K562 (cell line): ENCODE results near the gene PLXNA3. TPM values are rescaled to one million over a fixed set of nuclear protein-coding genes. Genes with fewer than 3 reads are reported as not detected.

Source experiments
- ATAC-seq: fragments of 200-7000 bp; cut with Tn5 transposase; 3 replicates; pipeline ENCODE4 v1.9.1; 2020; ENCODE audit warnings: moderate library complexity
- BruUV-seq: library from RNA; stranded (reverse); fragments of 400-500 nt; replicated peaks from 2 replicates; lab custom pipeline; 2021; lab: Mats Ljungman, UMichigan
- CTCF ChIA-PET: fragments of 300-600 bp; formaldehyde crosslinking; extraction: SDS; loops from one replicate; lab custom pipeline; 2021; ENCODE audit warnings: low intra/inter-chr PET ratio; lab: Yijun Ruan, JAX
- POLR2A ChIA-PET: fragments of 300-600, 350-650 bp; sonication (Branson Sonifier 250); formaldehyde crosslinking; extraction: SDS; loops from one replicate; lab custom pipeline; 2021; ENCODE audit warnings: antibody characterized with exemption, inconsistent platforms; lab: Yijun Ruan, JAX
- DNase-seq, 4 experiments: peaks; one replicate each; pipeline versions ENCODE4 v3.0.0 to v3.0.0-alpha.2; 2011 to 2018; ENCODE audit warnings: low spot score in 3 of 4, mixed read lengths in 3 of 4; ENCODE audit errors: extremely low read depth in 1 of 4
- FAIRE-seq: peaks from 2 replicates; lab custom pipeline; 2011; peaks lifted over from hg19 to GRCh38; lab: Jason Lieb, UNC
- H2AFZ ChIP-seq: 2 replicates; pipeline ENCODE4 v1.6.0; 2011; ENCODE audit warnings: low read depth, low read length, control low read depth, inconsistent platforms
- H3K27ac ChIP-seq: fragments of 200-600 bp; 3 replicates; pipeline ENCODE4 v1.8.0; 2011; ENCODE audit warnings: low read depth, mild to moderate bottlenecking, control low read depth, inconsistent platforms, low read length, moderate library complexity, mixed read lengths; ENCODE audit errors: extremely low read depth
- H3K27me3 ChIP-seq, 2 experiments: fragments of 300-600 bp in 1 of 2; 2 replicates in 1 of 2; 3 replicates in 1 of 2; pipeline versions ENCODE4 v1.6.0 to v1.8.0; 2011; ENCODE audit warnings: inconsistent platforms in 2 of 2, low read length in 2 of 2, mild to moderate bottlenecking in 1 of 2, mixed read lengths in 1 of 2, moderate library complexity in 1 of 2; ENCODE audit not compliant: control insufficient read depth in 2 of 2, insufficient read depth in 2 of 2
- H3K36me3 ChIP-seq: fragments of 300-600 bp; 3 replicates; pipeline ENCODE4 v1.8.0; 2011; ENCODE audit warnings: mild to moderate bottlenecking, low read length, inconsistent platforms; ENCODE audit not compliant: control insufficient read depth, insufficient read depth
- H3K4me1 ChIP-seq, 2 experiments: fragments of 200-600 bp in 1 of 2; replicated peaks in 1 of 2; 2 replicates in 1 of 2; 3 replicates in 1 of 2; pipeline versions ENCODE4 v1.5.1 to v1.8.0; 2011; ENCODE audit warnings: inconsistent platforms in 2 of 2, low read length in 2 of 2, mild to moderate bottlenecking in 1 of 2, mixed read lengths in 1 of 2, moderate library complexity in 1 of 2; ENCODE audit not compliant: control insufficient read depth in 2 of 2, insufficient read depth in 2 of 2
- H3K4me2 ChIP-seq: 2 replicates; pipeline ENCODE4 v1.6.1; 2011; ENCODE audit warnings: low read length, control low read depth, inconsistent platforms, mixed read lengths; ENCODE audit not compliant: insufficient read depth
- H3K4me3 ChIP-seq: fragments of 200-600 bp; sonication (generic), shearing (Covaris generic); 2 replicates; pipeline ENCODE4 v1.5.1; 2016; ENCODE audit warnings: control low read depth, inconsistent platforms
- H3K79me2 ChIP-seq: fragments of 200-600 bp; 3 replicates; pipeline ENCODE4 v1.8.0; 2011; ENCODE audit warnings: low read length, inconsistent platforms; ENCODE audit not compliant: control insufficient read depth, insufficient read depth
- H3K9ac ChIP-seq, 2 experiments: 2 replicates each; pipeline versions ENCODE4 v1.6.0 to v1.6.1; 2011; ENCODE audit warnings: low read depth in 2 of 2, low read length in 2 of 2, control low read depth in 1 of 2, inconsistent platforms in 1 of 2, mild to moderate bottlenecking in 1 of 2, mixed read lengths in 1 of 2; ENCODE audit not compliant: insufficient read depth in 1 of 2
- H3K9me1 ChIP-seq: one replicate; pipeline ENCODE4 v1.6.0; 2011; ENCODE audit warnings: inconsistent platforms, mild to moderate bottlenecking, low read length, moderate library complexity; ENCODE audit not compliant: control insufficient read depth, insufficient read depth
- H3K9me3 ChIP-seq: replicated peaks from 2 replicates; pipeline ENCODE4 v1.5.1; 2011; ENCODE audit warnings: low read depth, low read length, inconsistent platforms; ENCODE audit not compliant: control insufficient read depth, insufficient read depth
- H4K20me1 ChIP-seq: replicated peaks from 2 replicates; pipeline ENCODE4 v1.6.1; 2011; ENCODE audit warnings: low read length, inconsistent platforms, mixed read lengths; ENCODE audit not compliant: control insufficient read depth, insufficient read depth
- ATF7 ChIP-seq: fragments of 450-650 bp; IDR thresholded peaks from 2 replicates; pipeline ENCODE4 v1.7.1; 2014; ENCODE audit warnings: mild to moderate bottlenecking, moderate library complexity
- BDP1 ChIP-seq: IDR thresholded peaks from 3 replicates; pipeline ENCODE4 v1.6.1; 2011; ENCODE audit not compliant: insufficient read length, insufficient read depth
- KAT8 ChIP-seq: fragments of 450-650 bp; IDR thresholded peaks from 2 replicates; pipeline ENCODE4 v1.6.1; 2016; ENCODE audit warnings: low read depth, mild to moderate bottlenecking
- POLR2B ChIP-seq: fragments of 450-650 bp; IDR thresholded peaks from 2 replicates; pipeline ENCODE4 v1.6.1; 2018; ENCODE audit warnings: low read depth; ENCODE audit not compliant: partially characterized antibody
- SIN3A ChIP-seq, 2 experiments: fragments of 150-350 bp in 1 of 2; IDR thresholded peaks; 2 replicates each; pipeline ENCODE4 v1.6.1; 2011 to 2016; ENCODE audit warnings: borderline replicate concordance in 2 of 2, low read depth in 2 of 2, low read length in 2 of 2, mild to moderate bottlenecking in 2 of 2, moderate library complexity in 2 of 2; ENCODE audit not compliant: control insufficient read depth in 1 of 2
- SP1 ChIP-seq: sonication (generic); formaldehyde crosslinking; IDR thresholded peaks from 2 replicates; pipeline ENCODE4 v1.8.1; 2022; ENCODE audit warnings: mild to moderate bottlenecking, missing genetic modification reagents
- ZBTB7A ChIP-seq: IDR thresholded peaks from 2 replicates; pipeline ENCODE4 v1.6.1; 2011; ENCODE audit warnings: low read depth, mild to moderate bottlenecking, low read length, moderate library complexity, borderline replicate concordance; ENCODE audit not compliant: control insufficient read depth
- ZBTB8A ChIP-seq: fragments of 450-650 bp; IDR thresholded peaks from 2 replicates; pipeline ENCODE4 v1.6.1; 2018; ENCODE audit warnings: mild to moderate bottlenecking, moderate library complexity; ENCODE audit not compliant: partially characterized antibody
- ZEB2 ChIP-seq: fragments of 450-650 bp; IDR thresholded peaks from 2 replicates; pipeline ENCODE4 v1.6.1; 2016
- WGBS: fragments of 100-300 bp; shearing (Covaris generic); methylation state at CpG from one replicate; pipeline ENCODE4 v1.1.6; 2016; ENCODE audit warnings: low coverage, mixed read lengths; ENCODE audit not compliant: insufficient coverage; ENCODE audit errors: missing lambda C conversion rate; 5-methylcytosine and 5-hydroxymethylcytosine counted together
- in situ Hi-C: fragments of 300-500 bp; cut with MboI; formaldehyde crosslinking; loops from 4 replicates; pipeline ENCODE4 v1.15.0; 2018; ENCODE audit warnings: inconsistent platforms, mixed read lengths
- intact Hi-C: fragments of 100-400 bp; cut with micrococcal nuclease; formaldehyde crosslinking; loops from 2 replicates; pipeline ENCODE4 v1.14.2; 2022
- polyA plus RNA-seq, 8 experiments: library from polyadenylated mRNA; depleted of rRNA in 4 of 8; stranded (reverse) in 5 of 8; unstranded in 3 of 8; fragments of >200 nt; fragmentation: Nextera tagmentation in 2 of 8; fragmentation: Illumina TruSeq in 1 of 8; extraction: Ambion mirVana in 2 of 8; extraction: Trizol in 1 of 8; gene quantifications; 2 replicates each; pipeline versions ENCODE4 v1.2.1 to v1.2.3, GENCODE V29; 2011 to 2014; ENCODE audit warnings: inconsistent platforms in 1 of 8, missing spikeins in 1 of 8
- total RNA-seq, 7 experiments: library from RNA; depleted of rRNA in 6 of 7; stranded (reverse); fragments of >200 nt in 6 of 7; fragmentation: Illumina TruSeq in 2 of 7; extraction: Trizol in 2 of 7; gene quantifications; 2 replicates each; pipeline versions ENCODE4 v1.2.1 to v1.2.3, GENCODE V29; 2011 to 2021; ENCODE audit warnings: low replicate concordance in 1 of 7
- TF ChIP-seq, protein P1 (sequence below): sonication (generic); formaldehyde crosslinking; IDR thresholded peaks from 2 replicates; pipeline ENCODE4 v1.8.0; 2023; ENCODE audit warnings: mild to moderate bottlenecking, missing genetic modification reagents
- TF ChIP-seq, protein P2 (sequence below), 2 experiments: fragments of 450-650 bp; IDR thresholded peaks; 2 replicates each; pipeline ENCODE4 v1.6.1; 2018; ENCODE audit warnings: mild to moderate bottlenecking in 2 of 2, low read depth in 1 of 2; ENCODE audit not compliant: partially characterized antibody in 2 of 2

PLXNA3 gene
- total and polyA plus RNA-seq, 9 of the 15 experiments (the other 6 are each of a cell fraction or from before 2014, with no cell fraction given): 0.32 to 47.8 (median 7.5) TPM

DNA sequence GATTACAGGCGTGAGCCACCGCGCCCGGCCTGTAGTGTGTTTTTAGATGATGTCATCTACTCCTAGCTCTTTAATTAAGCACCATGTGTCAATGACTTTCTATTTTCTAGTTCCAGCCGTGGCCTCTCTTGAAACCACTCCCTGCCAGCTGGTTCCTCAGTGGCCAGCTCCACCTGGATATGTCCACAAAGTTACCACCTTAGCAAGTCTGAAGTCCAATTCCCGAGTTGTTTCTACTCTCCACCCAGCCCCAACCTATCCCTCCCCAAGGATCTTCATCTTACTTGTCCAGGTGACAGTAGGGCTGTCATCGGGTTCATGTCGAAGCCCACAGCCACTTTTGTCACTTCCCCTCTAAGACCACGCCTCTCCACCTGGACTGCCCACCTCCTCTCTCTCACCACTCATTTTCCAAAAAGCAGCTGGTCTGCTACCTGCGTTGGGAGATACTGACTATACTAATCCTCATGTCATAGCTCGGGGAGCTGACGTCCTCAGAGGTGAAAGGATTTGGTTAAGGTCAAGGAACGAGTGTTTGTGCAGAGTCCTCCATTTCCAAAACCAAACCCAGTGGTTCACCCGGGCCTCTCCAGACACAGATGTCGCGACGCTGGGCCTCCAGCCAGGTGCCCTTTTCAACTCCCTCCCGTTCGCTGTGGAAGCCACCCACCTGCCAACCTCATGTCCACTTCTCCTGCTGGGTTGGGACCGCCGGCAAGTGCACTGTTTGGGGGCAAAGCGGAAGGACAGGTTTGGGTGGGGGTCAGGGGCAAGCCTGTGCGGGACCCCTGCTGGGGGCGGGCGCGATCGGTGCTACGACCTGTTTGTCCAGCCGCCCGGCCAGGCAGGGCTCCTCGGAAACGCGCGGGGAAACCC is 57.2 kb downstream of the PLXNA3 start (continued):
- TF ChIP-seq, protein P1, sequence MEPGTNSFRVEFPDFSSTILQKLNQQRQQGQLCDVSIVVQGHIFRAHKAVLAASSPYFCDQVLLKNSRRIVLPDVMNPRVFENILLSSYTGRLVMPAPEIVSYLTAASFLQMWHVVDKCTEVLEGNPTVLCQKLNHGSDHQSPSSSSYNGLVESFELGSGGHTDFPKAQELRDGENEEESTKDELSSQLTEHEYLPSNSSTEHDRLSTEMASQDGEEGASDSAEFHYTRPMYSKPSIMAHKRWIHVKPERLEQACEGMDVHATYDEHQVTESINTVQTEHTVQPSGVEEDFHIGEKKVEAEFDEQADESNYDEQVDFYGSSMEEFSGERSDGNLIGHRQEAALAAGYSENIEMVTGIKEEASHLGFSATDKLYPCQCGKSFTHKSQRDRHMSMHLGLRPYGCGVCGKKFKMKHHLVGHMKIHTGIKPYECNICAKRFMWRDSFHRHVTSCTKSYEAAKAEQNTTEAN (CRISPR knock-in tag): 0 out of 2 replicates have a peak, but pooled peaks have one; percentile 40
- peak; percentile 57; the same call in 1 of the 2 replicates for TF ChIP-seq ATF7
- TF ChIP-seq ZEB2: peak; percentile 61; the same call in 1 of the 2 replicates
- TF ChIP-seq KAT8: no peak

DNA sequence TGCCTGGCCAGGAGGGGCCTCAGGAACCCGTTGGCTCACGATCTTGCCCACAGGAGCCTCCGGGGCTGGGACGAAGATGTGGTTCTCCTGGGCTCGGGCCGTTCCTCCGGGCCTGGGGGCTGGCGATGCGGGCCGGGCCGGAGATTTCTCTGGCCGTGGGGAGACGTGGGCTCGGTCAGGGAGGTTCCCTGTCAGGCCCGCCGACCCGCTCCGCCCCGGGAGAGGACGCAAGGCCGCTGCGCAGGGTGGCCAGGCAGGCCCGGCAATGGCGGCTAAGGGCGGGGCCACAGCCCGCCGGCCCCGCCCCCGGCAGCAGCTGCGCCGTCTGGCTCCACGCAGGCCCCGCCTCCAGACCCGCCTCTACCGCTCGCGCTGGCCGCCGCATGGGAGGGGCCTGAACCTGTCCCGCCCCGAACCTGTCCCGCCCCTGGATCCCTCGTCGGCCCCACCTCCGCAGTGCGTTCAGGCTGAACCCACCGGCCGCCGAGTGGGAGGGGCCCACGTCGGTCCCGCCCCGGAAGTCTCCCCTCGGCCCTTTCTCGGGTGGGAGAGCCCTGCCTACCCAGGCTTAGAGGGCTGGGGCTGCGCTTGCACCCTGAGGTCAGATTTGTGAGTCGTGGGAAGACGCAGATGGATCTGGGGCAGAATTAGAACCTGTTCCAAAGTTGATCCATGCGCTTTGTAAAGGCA is 58.0 kb downstream of the PLXNA3 start, which contains the start of gene FAM3A:
TSS of gene FAM3A (minus strand) at position 267 of the 690 bp plus-strand sequence. CDS start 460 bp downstream, outside the sequence.
- Histone ChIP-seq H3K4me3 (peak within 1 kb of the TSS; percentile 89), H3K36me3 (peaks cover 15% of the 10 kb centered on the region; the same call in 2 of the 3 replicates), H3K4me2 (peak within 1 kb of the TSS; percentile 99), H3K79me2 (peaks cover 25% of the 10 kb centered on the region), H3K9ac (peak within 1 kb of the TSS; percentile 89 to 98), H4K20me1 (no peaks in the 10 kb centered on the region; the same call in 1 of the 2 replicates), H2AFZ (peak within 1 kb of the TSS; percentile 98), H3K9me1 (no peaks in the 10 kb centered on the region), H3K9me3 (no peaks in the 10 kb centered on the region), H3K4me1 (peaks cover 18 to 40% of the 10 kb centered on the region in 2 experiments; a peak in 4 of 5 replicates), H3K27ac (peak within 1 kb of the TSS; percentile 94), H3K27me3 (no peaks in the 10 kb centered on the region)
- peak; percentile 90 for FAIRE-seq
- peak; percentile 95 for ATAC-seq
- CTCF ChIA-PET: interaction anchor here (0.6 kb wide), 1 partner anchor 427 kb away, joined by 4 read pairs; no protein-coding TSS in a partner anchor
- in situ Hi-C loops (no loop called here), intact Hi-C loops (loop anchor here (5.0 kb wide), 1 partner anchor 34 kb away; no protein-coding TSS in a partner anchor)
- BruUV-seq: no TSS peak
- 0% methylated on average over 11 of the region's 59 CpGs for WGBS
- peak; percentile 90 to 93 (median 90) for DNase-seq
- POLR2A ChIA-PET: interaction anchor here (0.6 to 1.7 kb wide), 9 partner anchors 10 to 148 kb away, joined by 3 to 8 read pairs (median 3); partner anchors contain the start of gene SLC10A3
- TF ChIP-seq POLR2B (peak; percentile 61), SP1 (CRISPR knock-in tag) (peak; percentile 76), SIN3A (IDR thresholded peaks at IDR 0.05; ENCODE audit: borderline replicate concordance in 2 of 2, control insufficient read depth in 1 of 2, low read depth in 2 of 2, low read length in 2 of 2) (peak in 1 of 2 experiments; percentile 59; a peak in 1 of 4 replicates), ZBTB8A (no peak), ZBTB7A (peak; percentile 62; the same call in 1 of the 2 replicates), BDP1 (no peak)
- TF ChIP-seq, protein P2, sequence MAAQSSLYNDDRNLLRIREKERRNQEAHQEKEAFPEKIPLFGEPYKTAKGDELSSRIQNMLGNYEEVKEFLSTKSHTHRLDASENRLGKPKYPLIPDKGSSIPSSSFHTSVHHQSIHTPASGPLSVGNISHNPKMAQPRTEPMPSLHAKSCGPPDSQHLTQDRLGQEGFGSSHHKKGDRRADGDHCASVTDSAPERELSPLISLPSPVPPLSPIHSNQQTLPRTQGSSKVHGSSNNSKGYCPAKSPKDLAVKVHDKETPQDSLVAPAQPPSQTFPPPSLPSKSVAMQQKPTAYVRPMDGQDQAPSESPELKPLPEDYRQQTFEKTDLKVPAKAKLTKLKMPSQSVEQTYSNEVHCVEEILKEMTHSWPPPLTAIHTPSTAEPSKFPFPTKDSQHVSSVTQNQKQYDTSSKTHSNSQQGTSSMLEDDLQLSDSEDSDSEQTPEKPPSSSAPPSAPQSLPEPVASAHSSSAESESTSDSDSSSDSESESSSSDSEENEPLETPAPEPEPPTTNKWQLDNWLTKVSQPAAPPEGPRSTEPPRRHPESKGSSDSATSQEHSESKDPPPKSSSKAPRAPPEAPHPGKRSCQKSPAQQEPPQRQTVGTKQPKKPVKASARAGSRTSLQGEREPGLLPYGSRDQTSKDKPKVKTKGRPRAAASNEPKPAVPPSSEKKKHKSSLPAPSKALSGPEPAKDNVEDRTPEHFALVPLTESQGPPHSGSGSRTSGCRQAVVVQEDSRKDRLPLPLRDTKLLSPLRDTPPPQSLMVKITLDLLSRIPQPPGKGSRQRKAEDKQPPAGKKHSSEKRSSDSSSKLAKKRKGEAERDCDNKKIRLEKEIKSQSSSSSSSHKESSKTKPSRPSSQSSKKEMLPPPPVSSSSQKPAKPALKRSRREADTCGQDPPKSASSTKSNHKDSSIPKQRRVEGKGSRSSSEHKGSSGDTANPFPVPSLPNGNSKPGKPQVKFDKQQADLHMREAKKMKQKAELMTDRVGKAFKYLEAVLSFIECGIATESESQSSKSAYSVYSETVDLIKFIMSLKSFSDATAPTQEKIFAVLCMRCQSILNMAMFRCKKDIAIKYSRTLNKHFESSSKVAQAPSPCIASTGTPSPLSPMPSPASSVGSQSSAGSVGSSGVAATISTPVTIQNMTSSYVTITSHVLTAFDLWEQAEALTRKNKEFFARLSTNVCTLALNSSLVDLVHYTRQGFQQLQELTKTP (IDR thresholded peaks at IDR 0.05; ENCODE audit: low read depth in 1 of 2, partially characterized antibody in 2 of 2): no peak
